GM19099 (cell line): ENCODE results near the gene ZNF627.
A peak's percentile ranks its signal among the peaks of the same experiment; 100 is the strongest.

Source experiments
- POLR2A ChIP-seq: IDR thresholded peaks from 3 replicates; pipeline ENCODE4 v1.6.1; 2011; ENCODE audit warnings: low read depth; ENCODE audit not compliant: insufficient read length; ENCODE audit errors: extremely low read depth

ZNF627 gene

GRCh38 chr19:11606484-11606883 lies 9.2 kb downstream of the ZNF627 start:
- no peak for TF ChIP-seq POLR2A

- TF ChIP-seq POLR2A = no peak
Measured at GRCh38 chr19:11611730-11612129, 14.4 kb downstream of the ZNF627 start.

GRCh38 chr19:11612816-11613511 lies 15.7 kb downstream of the ZNF627 start:
- no peak for TF ChIP-seq POLR2A

- no peak for TF ChIP-seq POLR2A
Measured at GRCh38 chr19:11617180-11618062, 20.1 kb downstream of the ZNF627 start.

- no peak for TF ChIP-seq POLR2A
Measured at GRCh38 chr19:11620553-11620952, 23.3 kb downstream of the ZNF627 start.

- no peak for TF ChIP-seq POLR2A
Measured at GRCh38 chr19:11624069-11624463, 26.8 kb downstream of the ZNF627 start.

GRCh38 chr19:11626252-11626651 lies 29.0 kb downstream of the ZNF627 start:
- no peak for TF ChIP-seq POLR2A

- no peak for TF ChIP-seq POLR2A
Measured at GRCh38 chr19:11633223-11633622, 35.9 kb downstream of the ZNF627 start.

GRCh38 chr19:11639245-11639601 lies 41.9 kb downstream of the ZNF627 start:
- TF ChIP-seq POLR2A = no peak

- TF ChIP-seq POLR2A = peak; percentile 63
Measured at GRCh38 chr19:11639602-11640471, 42.6 kb downstream of the ZNF627 start.

GRCh38 chr19:11641244-11641643 lies 44.0 kb downstream of the ZNF627 start:
- TF ChIP-seq POLR2A = no peak

GRCh38 chr19:11642902-11643301 lies 45.6 kb downstream of the ZNF627 start:
- no peak for TF ChIP-seq POLR2A

- TF ChIP-seq POLR2A = no peak
Measured at GRCh38 chr19:11649941-11650340, 52.7 kb downstream of the ZNF627 start.

- TF ChIP-seq POLR2A = no peak
Measured at GRCh38 chr19:11651062-11651461, 53.8 kb downstream of the ZNF627 start.

- TF ChIP-seq POLR2A = no peak
Measured at GRCh38 chr19:11652056-11652455, 54.8 kb downstream of the ZNF627 start.
